Neural crest cell (in vitro differentiated cells): ENCODE results near the gene MRPS6. TPM values are rescaled to one million over a fixed set of nuclear protein-coding genes. Genes with fewer than 3 reads are reported as not detected.

Source experiments
- DNase-seq: peaks from one replicate; pipeline ENCODE4 v3.0.0; 2021; ENCODE audit warnings: low read depth, mixed read lengths, low spot score
- H3K27ac Mint-ChIP-seq: one replicate; pipeline ENCODE4 v1.8.0; 2021; ENCODE audit warnings: mild to moderate bottlenecking, mixed read lengths; ENCODE audit not compliant: unreplicated experiment
- H3K27me3 Mint-ChIP-seq: 2 replicates; pipeline ENCODE4 v1.8.0; 2021; ENCODE audit warnings: low read depth, mild to moderate bottlenecking, mixed read lengths
- H3K36me3 Mint-ChIP-seq: 2 replicates; pipeline ENCODE4 v1.8.0; 2021; ENCODE audit warnings: low read depth, mild to moderate bottlenecking, mixed read lengths
- H3K4me1 Mint-ChIP-seq: 2 replicates; pipeline ENCODE4 v1.8.0; 2021; ENCODE audit warnings: mixed read lengths
- H3K4me3 Mint-ChIP-seq: one replicate; pipeline ENCODE4 v1.8.0; 2021; ENCODE audit warnings: mild to moderate bottlenecking, mixed read lengths
- H3K9me3 Mint-ChIP-seq: 2 replicates; pipeline ENCODE4 v1.8.0; 2021; ENCODE audit warnings: mixed read lengths
- total RNA-seq: library from RNA; stranded (reverse); gene quantifications from 2 replicates; pipeline ENCODE4 v1.2.1, GENCODE V29; 2021
- TF ChIP-seq, protein P1 (sequence below): fragments of 200-600 bp; sonication (generic); conservative IDR thresholded peaks from 2 replicates; pipeline ENCODE4 v1.5.0; 2021; ENCODE audit warnings: antibody characterized with exemption, mild to moderate bottlenecking

MRPS6 gene
- total RNA-seq, 1 donor from 2014 or later, result 94.1 TPM

- Mint-ChIP-seq H3K27ac (no peak overlapping the region), H3K4me3 (no peak overlapping the region), H3K4me1 (peaks cover 18% of the 10 kb centered on the region), H3K27me3 (no peaks in the 10 kb centered on the region), H3K36me3 (peaks cover 4% of the 10 kb centered on the region), H3K9me3 (peaks cover 12% of the 10 kb centered on the region)
- TF ChIP-seq, protein P1, sequence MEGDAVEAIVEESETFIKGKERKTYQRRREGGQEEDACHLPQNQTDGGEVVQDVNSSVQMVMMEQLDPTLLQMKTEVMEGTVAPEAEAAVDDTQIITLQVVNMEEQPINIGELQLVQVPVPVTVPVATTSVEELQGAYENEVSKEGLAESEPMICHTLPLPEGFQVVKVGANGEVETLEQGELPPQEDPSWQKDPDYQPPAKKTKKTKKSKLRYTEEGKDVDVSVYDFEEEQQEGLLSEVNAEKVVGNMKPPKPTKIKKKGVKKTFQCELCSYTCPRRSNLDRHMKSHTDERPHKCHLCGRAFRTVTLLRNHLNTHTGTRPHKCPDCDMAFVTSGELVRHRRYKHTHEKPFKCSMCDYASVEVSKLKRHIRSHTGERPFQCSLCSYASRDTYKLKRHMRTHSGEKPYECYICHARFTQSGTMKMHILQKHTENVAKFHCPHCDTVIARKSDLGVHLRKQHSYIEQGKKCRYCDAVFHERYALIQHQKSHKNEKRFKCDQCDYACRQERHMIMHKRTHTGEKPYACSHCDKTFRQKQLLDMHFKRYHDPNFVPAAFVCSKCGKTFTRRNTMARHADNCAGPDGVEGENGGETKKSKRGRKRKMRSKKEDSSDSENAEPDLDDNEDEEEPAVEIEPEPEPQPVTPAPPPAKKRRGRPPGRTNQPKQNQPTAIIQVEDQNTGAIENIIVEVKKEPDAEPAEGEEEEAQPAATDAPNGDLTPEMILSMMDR, result no peak
- no peak for DNase-seq
These were observed 117.4 kb downstream of the MRPS6 start for GRCh38 chr21:34190576-34191321.

DNA sequence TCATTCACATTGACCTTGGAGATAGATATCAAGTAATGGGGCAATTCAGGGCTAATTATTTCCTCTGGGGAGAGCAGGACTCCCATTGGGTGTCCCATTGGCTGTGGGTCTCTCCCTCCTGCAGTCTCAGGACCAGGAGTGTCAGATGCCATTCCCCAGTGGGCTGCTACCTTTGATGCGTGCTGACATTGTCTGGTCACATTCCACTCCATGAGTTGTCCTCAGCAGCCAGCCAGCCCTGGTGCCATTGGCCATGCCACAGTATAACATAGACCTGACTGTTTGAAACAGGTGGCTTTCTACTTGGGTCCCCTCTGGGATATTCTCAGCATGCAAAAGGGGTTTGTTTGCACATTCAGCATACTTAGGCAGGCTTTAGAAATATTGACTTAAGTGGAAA lies 118.5 kb downstream of the MRPS6 start:
- Mint-ChIP-seq H3K4me1 (peaks cover 18% of the 10 kb centered on the region), H3K27me3 (no peaks in the 10 kb centered on the region), H3K4me3 (no peak overlapping the region), H3K9me3 (peaks cover 12% of the 10 kb centered on the region), H3K27ac (no peak overlapping the region), H3K36me3 (peaks cover 4% of the 10 kb centered on the region)
- no peak for DNase-seq
- TF ChIP-seq, protein P1, result no peak

Other genes starting within 250 kb of the MRPS6 start
- 231 and 234 TPM in 2 replicates for gene ATP5PO, start 157.8 kb upstream of the MRPS6 start, total RNA-seq
- gene SLC5A3, start within 50 bp of the MRPS6 start, total RNA-seq, result 19.6 and 20.4 TPM in 2 replicates